ENCODE measurements around the gene U2AF1L4.
"Not testable (repeated sequence)": the region's sequence is repeated elsewhere in the genome, so short reads cannot be mapped to it uniquely, and the experiment has no call there.

The U2AF1L4 gene

GRCh38 chr19:35725216-35725861 is 19.9 kb downstream of the U2AF1L4 start:
- DNase-seq, result no peak

- no peak for DNase-seq
Observed at GRCh38 chr19:35724560-35724959, 20.7 kb downstream of the U2AF1L4 start.

GRCh38 chr19:35724132-35724531 is 21.1 kb downstream of the U2AF1L4 start:
- DNase-seq, result not testable (repeated sequence)

GRCh38 chr19:35723671-35724070 is 21.5 kb downstream of the U2AF1L4 start:
- no peak for DNase-seq

GRCh38 chr19:35722897-35723296 is 22.3 kb downstream of the U2AF1L4 start:
- DNase-seq, result no peak

- DNase-seq, result no peak
Observed at GRCh38 chr19:35722461-35722860, 22.8 kb downstream of the U2AF1L4 start.

- DNase-seq, result no peak
Observed at GRCh38 chr19:35721374-35721773, 23.8 kb downstream of the U2AF1L4 start.

GRCh38 chr19:35720648-35721047 is 24.6 kb downstream of the U2AF1L4 start:
- DNase-seq, result no peak

GRCh38 chr19:35720163-35720524 is 25.1 kb downstream of the U2AF1L4 start:
- no peak for DNase-seq

- no peak for DNase-seq
Observed at GRCh38 chr19:35719402-35720162, 25.6 kb downstream of the U2AF1L4 start.

GRCh38 chr19:35718345-35719041 is 26.7 kb downstream of the U2AF1L4 start:
- DNase-seq, result peak; percentile 20

GRCh38 chr19:35717665-35718344 is 27.4 kb downstream of the U2AF1L4 start, which contains the start of gene KMT2B:
Gene KMT2B (plus strand): TSS chr19:35718003. CDS start chr19:35718019, 16 bp downstream.
- peak; percentile 96 for DNase-seq

- DNase-seq, result peak; percentile 86
Observed at GRCh38 chr19:35716801-35717664, 28.2 kb downstream of the U2AF1L4 start.

- peak; percentile 46 for DNase-seq
Observed at GRCh38 chr19:35715981-35716800, 29.0 kb downstream of the U2AF1L4 start.

- no peak for DNase-seq
Observed at GRCh38 chr19:35715355-35715809, 29.8 kb downstream of the U2AF1L4 start.

- DNase-seq, result no peak
Observed at GRCh38 chr19:35714601-35715354, 30.4 kb downstream of the U2AF1L4 start.

- DNase-seq, result no peak
Observed at GRCh38 chr19:35713904-35714495, 31.2 kb downstream of the U2AF1L4 start.

GRCh38 chr19:35713506-35713850 is 31.7 kb downstream of the U2AF1L4 start:
- DNase-seq, result no peak

- DNase-seq, result no peak
Observed at GRCh38 chr19:35712567-35713505, 32.4 kb downstream of the U2AF1L4 start.

All from fibroblast of skin of back (primary cell).